Cortex of kidney (tissue), 1 donor: ENCODE data around the gene C1QTNF2.

ENCODE experiments used
- DNase-seq: peaks from one replicate; lab custom pipeline; 2025; lab: John Stamatoyannopoulos, UW

C1QTNF2 gene

GRCh38 chr5:160305319-160305718, 65.1 kb downstream of the C1QTNF2 start:
- DNase-seq: no peak

DNA sequence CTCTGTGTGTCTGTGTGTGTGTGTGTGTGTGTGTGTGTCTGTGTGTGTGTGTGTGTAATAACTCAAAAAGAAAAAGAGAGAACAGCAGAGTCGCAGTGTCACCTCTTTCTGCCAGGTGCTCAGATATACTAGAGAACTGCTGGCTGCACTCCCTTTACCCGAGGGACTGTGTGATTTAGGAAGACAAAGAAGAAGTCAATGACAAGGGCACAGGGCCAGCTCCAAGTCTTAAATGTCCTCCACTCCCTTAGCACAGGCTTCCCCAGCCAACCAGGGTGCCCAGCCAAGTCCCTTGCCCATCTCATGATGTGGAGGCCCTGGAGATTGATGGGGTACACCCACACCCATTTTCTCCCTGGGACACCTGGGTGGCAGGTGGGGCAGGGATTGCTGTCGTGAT, 66.7 kb downstream of the C1QTNF2 start:
- DNase-seq: no peak

GRCh38 chr5:160298189-160298588, 72.2 kb downstream of the C1QTNF2 start:
- DNase-seq: no peak

- no peak for DNase-seq
Measured at GRCh38 chr5:160297776-160298175, 72.7 kb downstream of the C1QTNF2 start.
